ENCODE measurements around the gene HECTD2.
"Not testable (repeated sequence)": the region's sequence is repeated elsewhere in the genome, so short reads cannot be mapped to it uniquely, and the experiment has no call there.

HECTD2 gene

GRCh38 chr10:91477236-91477635, 67.1 kb downstream of the HECTD2 start:
- DNase-seq: no peak

DNA sequence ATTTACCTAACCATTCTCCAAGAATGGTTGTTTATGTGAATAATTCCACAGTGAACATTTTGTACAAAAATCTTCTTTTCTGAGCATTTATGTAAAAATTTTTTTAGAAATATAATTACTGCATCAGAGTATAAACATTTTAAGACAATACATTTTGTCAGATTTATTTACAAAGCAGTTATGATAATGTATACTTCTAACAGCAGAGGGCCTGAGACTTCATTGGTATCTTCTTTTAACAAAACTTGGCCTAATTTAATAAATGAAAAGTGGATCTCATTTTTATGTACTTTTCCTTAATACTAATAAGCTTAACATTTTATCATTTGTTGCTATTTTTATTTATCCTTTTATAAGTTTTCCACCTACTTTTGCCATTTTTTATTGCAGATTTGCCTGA, 69.4 kb downstream of the HECTD2 start:
- DNase-seq: no peak

DNA sequence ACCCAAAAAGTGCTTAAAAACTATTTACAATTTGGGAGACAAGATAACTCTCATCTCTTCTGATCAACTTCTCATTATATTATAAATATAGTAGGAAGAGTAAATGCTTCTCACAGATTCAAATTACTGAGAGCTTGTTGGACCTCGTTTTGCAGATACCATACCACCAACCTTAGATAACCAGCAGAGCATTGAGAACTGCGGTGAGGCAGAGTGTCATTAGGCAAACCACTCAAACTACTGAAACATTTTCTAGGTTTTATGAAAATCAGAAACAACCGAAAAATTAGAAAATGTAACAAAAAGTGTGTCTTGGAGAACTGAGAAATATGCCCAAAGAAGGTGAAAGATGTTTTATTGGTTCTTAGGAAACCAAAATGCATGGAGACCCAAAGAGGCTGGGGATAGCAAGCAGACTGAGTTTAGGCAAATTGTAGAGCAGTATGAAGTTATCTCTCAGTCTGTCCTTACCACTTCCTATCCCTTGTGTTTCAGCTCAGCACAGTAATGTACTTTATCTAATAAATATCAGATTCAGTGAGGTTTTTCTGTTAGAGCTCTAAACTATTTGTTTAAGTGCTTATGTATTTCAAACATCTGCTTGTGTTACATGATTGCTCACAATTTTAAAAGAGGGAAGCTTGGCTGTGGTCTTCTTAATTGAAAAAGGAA, 77.9 kb downstream of the HECTD2 start:
- no peak for DNase-seq

- peak; percentile 45 for DNase-seq
Observed at GRCh38 chr10:91493313-91493712, 83.2 kb downstream of the HECTD2 start.

DNA sequence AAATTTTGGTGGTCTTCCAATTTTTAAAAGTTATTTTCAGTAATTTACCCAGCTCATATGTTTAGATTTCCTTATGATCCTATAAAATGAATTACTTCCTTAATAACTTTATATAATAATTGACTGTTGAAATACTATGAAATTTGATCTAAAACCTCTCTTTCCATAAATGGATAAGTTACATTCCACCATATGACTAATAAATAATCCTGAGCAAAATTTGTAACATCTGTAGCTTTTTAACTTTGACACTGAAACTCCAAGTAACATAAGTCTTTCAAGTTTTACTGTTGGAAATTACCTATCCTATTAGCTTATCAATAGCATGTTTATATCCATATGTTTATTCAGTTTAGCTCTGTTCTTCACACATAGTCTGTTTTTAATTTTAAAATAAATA, 85.3 kb downstream of the HECTD2 start:
- no peak for DNase-seq

DNA sequence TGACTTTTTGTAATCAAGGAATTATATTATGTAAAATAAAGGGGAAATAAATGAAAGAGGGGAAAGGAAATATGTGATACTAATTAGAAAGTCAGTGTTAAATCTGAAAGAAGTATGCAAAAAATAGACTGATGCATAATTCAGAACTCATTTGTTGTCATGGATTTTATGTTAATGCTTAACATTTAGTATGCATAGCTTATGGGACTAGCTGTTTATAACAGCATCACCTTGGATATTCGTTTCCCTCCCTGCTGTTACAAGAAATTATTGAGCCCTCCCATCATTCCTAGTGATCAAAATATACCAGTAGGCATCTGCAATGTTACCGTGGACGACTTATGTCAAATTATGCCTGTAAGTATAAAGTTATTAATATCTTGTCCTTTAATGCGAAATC, 85.9 kb downstream of the HECTD2 start:
- DNase-seq: no peak

GRCh38 chr10:91511549-91512330, 101.6 kb downstream of the HECTD2 start:
- DNase-seq: peak; percentile 25

- DNase-seq: no peak
Observed at GRCh38 chr10:91512458-91512857, 102.3 kb downstream of the HECTD2 start.

DNA sequence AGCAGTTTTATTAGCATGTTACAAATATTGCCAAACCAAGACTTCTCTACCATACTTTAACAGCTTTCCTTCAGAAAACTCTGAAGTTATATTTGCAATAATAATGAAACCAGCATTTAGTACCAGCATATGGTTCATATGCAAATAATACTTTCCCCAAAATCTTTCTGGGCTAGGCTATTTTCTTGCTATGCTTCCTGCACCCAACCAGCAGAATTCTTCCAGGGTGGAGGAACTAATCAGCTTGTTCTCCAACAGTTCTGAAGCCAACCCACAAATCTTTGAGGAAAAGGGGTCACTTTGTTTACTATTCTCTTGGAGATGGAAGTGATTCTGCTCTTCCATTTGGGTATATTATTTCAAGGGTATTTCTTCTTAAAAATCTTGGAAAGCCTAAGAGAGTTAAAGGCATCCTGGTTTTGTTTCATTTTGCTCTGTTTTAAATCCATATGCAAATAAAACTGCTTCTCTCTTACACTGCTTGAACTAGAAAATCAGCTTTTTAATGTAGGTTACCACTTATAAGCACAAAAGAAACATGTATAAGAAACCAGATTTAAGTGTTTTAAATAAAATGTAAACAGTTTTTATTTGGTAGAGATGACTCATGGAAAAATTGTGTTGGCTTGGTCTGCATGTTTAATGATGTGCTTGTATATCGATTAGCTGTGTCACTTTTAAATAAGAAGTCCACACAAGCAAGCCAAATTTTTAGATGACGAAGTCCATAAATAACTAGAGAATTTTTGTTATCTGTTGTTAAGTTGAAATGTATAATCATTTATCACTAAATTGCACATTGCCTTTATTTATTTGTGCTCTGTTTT, 103.7 kb downstream of the HECTD2 start:
- DNase-seq: peak; percentile 31

DNA sequence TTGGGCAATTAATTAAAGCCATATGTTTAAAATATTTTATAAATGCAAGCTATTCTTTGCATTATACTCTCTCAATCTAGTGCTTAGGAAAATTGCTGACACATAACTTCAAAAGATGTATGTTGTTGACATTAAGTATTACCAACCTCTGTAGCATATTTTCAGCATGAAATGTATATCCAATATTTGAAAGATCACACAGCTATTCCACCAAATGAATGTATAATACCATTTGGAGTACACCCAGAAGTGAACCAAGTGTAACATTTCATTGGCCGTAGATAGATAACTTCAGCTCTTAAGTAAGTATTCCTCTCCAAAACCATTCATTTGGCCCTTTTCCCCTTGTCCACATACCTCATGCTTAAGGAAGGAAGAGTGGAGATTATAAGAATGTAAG, 104.6 kb downstream of the HECTD2 start:
- peak; percentile 49 for DNase-seq

- DNase-seq: no peak
Observed at GRCh38 chr10:91517394-91517793, 107.2 kb downstream of the HECTD2 start.

GRCh38 chr10:91519899-91520514, 109.9 kb downstream of the HECTD2 start:
- no peak for DNase-seq

- no peak for DNase-seq
Observed at GRCh38 chr10:91520661-91521060, 110.5 kb downstream of the HECTD2 start.

- DNase-seq: no peak
Observed at GRCh38 chr10:91521439-91521838, 111.3 kb downstream of the HECTD2 start.

DNA sequence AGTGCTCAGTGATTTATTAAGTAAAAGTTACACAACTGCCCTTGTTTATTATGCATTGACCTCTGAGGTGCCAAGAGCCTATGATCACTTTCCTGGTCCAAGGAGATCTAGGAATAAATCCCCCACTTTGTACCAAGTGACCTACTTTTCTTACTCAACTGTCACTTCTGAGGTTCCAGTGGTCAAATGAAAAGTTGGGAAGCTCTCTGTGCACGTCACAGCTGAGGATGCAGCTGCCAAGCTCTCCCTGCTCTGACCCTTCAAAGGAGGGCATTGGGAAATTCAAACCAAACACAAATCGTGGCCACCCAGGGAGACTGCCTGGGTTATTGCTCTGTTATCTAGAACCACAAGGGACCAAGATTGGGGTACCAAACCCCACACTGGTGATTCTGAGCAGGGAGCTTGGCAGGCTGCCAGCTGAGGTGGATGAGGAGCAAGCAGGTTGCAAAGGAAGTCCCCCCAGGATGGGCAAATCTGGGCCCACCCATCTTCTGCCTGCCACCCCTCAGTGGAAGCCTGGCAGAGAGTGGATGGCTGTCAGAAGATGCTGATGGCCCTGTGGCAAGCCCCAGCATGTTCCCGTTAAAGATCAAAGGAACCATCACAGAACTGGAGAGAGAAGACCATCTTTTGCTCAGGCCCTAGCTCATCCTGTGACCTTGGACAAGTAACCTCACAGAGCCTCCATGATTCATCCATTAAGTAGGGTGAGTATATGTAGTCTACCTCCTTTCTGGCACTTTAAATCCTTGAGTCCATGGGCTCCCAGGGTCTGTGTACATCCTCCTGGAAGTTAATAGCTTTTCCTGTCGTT, 116.0 kb downstream of the HECTD2 start:
- peak; percentile 21 for DNase-seq

DNA sequence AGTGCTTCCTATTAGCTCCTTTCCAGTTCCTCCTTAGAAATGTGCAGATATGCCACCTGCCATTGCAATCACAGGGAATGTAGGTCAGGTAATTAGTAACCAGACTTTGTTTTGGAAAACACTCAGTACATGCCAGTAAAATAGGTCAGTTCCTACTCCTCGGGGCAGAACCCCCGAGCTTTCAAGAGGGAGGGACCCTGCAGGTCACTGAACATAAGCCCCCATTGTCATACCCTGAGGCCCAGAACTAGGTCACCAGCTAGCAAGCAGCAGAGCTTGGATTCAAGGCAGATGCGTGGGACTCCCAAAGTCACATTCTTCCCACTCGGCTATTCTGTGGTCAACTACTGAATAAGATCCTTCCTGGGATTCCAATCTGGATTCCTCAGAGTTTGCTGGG, 117.9 kb downstream of the HECTD2 start:
- DNase-seq: peak; percentile 85

GRCh38 chr10:91528768-91529167, 118.6 kb downstream of the HECTD2 start:
- no peak for DNase-seq

DNA sequence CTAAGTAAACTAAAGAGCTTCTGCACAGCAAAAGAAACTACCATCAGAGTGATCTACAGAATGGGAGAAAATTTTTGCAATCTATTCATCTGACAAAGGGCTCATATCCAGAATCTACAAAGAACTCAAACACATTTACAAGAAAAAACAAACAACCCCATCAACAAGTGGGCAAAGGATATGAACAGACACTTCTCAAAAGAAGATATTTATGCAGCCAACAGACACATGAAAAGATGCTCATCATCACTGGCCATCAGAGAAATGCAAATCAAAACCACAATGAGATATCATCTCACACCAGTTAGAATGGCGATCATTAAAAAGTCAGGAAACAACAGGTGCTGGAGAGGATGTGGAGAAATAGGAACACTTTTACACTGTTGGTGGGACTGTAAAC, 124.6 kb downstream of the HECTD2 start:
- not testable (repeated sequence) for DNase-seq

- no peak for DNase-seq
Observed at GRCh38 chr10:91536111-91536510, 126.0 kb downstream of the HECTD2 start.

GRCh38 chr10:91536733-91537132, 126.6 kb downstream of the HECTD2 start:
- DNase-seq: no peak

GRCh38 chr10:91537614-91538383, 127.7 kb downstream of the HECTD2 start:
- DNase-seq: no peak
